Neural cell (in vitro differentiated cells): ENCODE measurements around the gene RPS3. TPM values are rescaled to one million over a fixed set of nuclear protein-coding genes. Genes with fewer than 3 reads are reported as not detected.

Source experiments
- H2AFZ ChIP-seq: fragments of 200-600, 300-800 bp; sonication (generic), shearing (Covaris generic); 2 replicates; pipeline ENCODE4 v1.6.0; 2014; ENCODE audit warnings: low read depth, mild to moderate bottlenecking, antibody characterized with exemption, low read length, moderate library complexity
- H3F3A ChIP-seq: fragments of 200-600 bp; shearing (Covaris generic); 2 replicates; pipeline ENCODE4 v1.6.1; 2016; ENCODE audit warnings: mild to moderate bottlenecking, moderate library complexity, mixed read lengths, antibody characterized with exemption, low read length; ENCODE audit not compliant: insufficient read depth, poor library complexity, severe bottlenecking
- H3K27ac ChIP-seq: fragments of 200-600, 300-800 bp; sonication (generic), shearing (Covaris generic); 2 replicates; pipeline ENCODE4 v1.5.1; 2014; ENCODE audit warnings: mild to moderate bottlenecking, low read length, moderate library complexity
- H3K27me3 ChIP-seq: fragments of 300-800, 200-600 bp; sonication (generic), shearing (Covaris generic); 2 replicates; pipeline ENCODE4 v1.6.0; 2014; ENCODE audit warnings: mild to moderate bottlenecking, low read depth, low read length, moderate library complexity; ENCODE audit not compliant: insufficient read depth
- H3K36me3 ChIP-seq: fragments of 300-800, 200-600 bp; sonication (generic), shearing (Covaris generic); 2 replicates; pipeline ENCODE4 v1.5.1; 2014; ENCODE audit warnings: mild to moderate bottlenecking, antibody characterized with exemption, low read length, moderate library complexity; ENCODE audit not compliant: insufficient read depth
- H3K4me2 ChIP-seq: fragments of 300-800, 200-600 bp; sonication (generic), shearing (Covaris generic); 2 replicates; pipeline ENCODE4 v1.6.0; 2014; ENCODE audit warnings: mild to moderate bottlenecking, low read length
- H3K4me3 ChIP-seq: fragments of 300-800, 200-600 bp; sonication (generic), shearing (Covaris generic); 2 replicates; pipeline ENCODE4 v1.5.1; 2014; ENCODE audit warnings: mild to moderate bottlenecking, low read length, moderate library complexity
- H3K79me2 ChIP-seq: fragments of 200-600 bp; shearing (Covaris generic); replicated peaks from 2 replicates; pipeline ENCODE4 v1.6.0; 2014; ENCODE audit warnings: mild to moderate bottlenecking, low read length, moderate library complexity; ENCODE audit not compliant: insufficient read depth
- H3K9ac ChIP-seq: fragments of 300-800, 200-600 bp; sonication (generic), shearing (Covaris generic); 2 replicates; pipeline ENCODE4 v1.6.1; 2016; ENCODE audit warnings: mild to moderate bottlenecking, low read length, mixed read lengths
- H3K9me2 ChIP-seq: fragments of 200-600 bp; shearing (Covaris generic); 2 replicates; pipeline ENCODE4 v1.6.1; 2016; ENCODE audit warnings: mild to moderate bottlenecking, low read length, mixed read lengths; ENCODE audit not compliant: insufficient read depth
- H3K9me3 ChIP-seq: fragments of 200-600, 300-800 bp; sonication (generic), shearing (Covaris generic); 2 replicates; pipeline ENCODE4 v1.6.1; 2016; ENCODE audit warnings: mild to moderate bottlenecking, mixed run types, low read length, moderate library complexity, mixed read lengths
- H4K20me1 ChIP-seq: fragments of 200-600 bp; shearing (Covaris generic); 2 replicates; pipeline ENCODE4 v1.6.1; 2016; ENCODE audit warnings: mild to moderate bottlenecking, mixed run types; ENCODE audit not compliant: insufficient read depth
- EP300 ChIP-seq: fragments of 450-650 bp; conservative IDR thresholded peaks from 2 replicates; pipeline ENCODE4 v1.6.1; 2014; ENCODE audit warnings: antibody characterized with exemption, mild to moderate bottlenecking, moderate library complexity; ENCODE audit not compliant: poor library complexity, severe bottlenecking
- EZH2 ChIP-seq: fragments of 200-600, 300-800 bp; shearing (Covaris generic), sonication (generic); IDR thresholded peaks from 2 replicates; pipeline ENCODE4 v1.6.1; 2014; ENCODE audit warnings: antibody characterized with exemption, low read length, borderline replicate concordance, mild to moderate bottlenecking; ENCODE audit not compliant: insufficient read depth, poor library complexity, severe bottlenecking
- MXI1 ChIP-seq: fragments of 450-650 bp; conservative IDR thresholded peaks from 2 replicates; pipeline ENCODE4 v1.6.1; 2014; ENCODE audit warnings: antibody characterized with exemption, mild to moderate bottlenecking; ENCODE audit not compliant: poor library complexity, severe bottlenecking
- POLR2AphosphoS5 ChIP-seq: IDR thresholded peaks from 2 replicates; pipeline ENCODE4 v1.6.1; 2012
- RAD21 ChIP-seq: fragments of 450-650 bp; conservative IDR thresholded peaks from 2 replicates; pipeline ENCODE4 v1.6.1; 2014; ENCODE audit warnings: antibody characterized with exemption, mild to moderate bottlenecking, moderate library complexity
- REST ChIP-seq: IDR thresholded peaks from 2 replicates; pipeline ENCODE4 v1.6.1; 2012; ENCODE audit warnings: borderline replicate concordance
- SMC3 ChIP-seq: fragments of 450-650 bp; conservative IDR thresholded peaks from 2 replicates; pipeline ENCODE4 v1.6.1; 2014; ENCODE audit warnings: antibody characterized with exemption, mild to moderate bottlenecking, moderate library complexity; ENCODE audit not compliant: poor library complexity
- TAF1 ChIP-seq: IDR thresholded peaks from 2 replicates; pipeline ENCODE4 v1.6.1; 2012; ENCODE audit warnings: low read depth
- polyA plus RNA-seq: library from polyadenylated mRNA; depleted of rRNA; stranded (reverse); fragments of >200 nt; gene quantifications from 2 replicates; pipeline ENCODE4 v1.2.3, GENCODE V29; 2014
- TF ChIP-seq, protein P1 (sequence below): fragments of 450-650 bp; IDR thresholded peaks from 2 replicates; pipeline ENCODE4 v1.5.1; 2014; ENCODE audit warnings: antibody characterized with exemption, mild to moderate bottlenecking, moderate library complexity; ENCODE audit not compliant: poor library complexity, severe bottlenecking

The RPS3 gene
- polyA plus RNA-seq, 1 donor from 2014 or later, result 1,440 TPM

- Histone ChIP-seq H3K9ac (peak overlapping the region; percentile 76), H3K4me3 (peak overlapping the region; percentile 85), H3K9me2 (no peaks in the 10 kb centered on the region), H3F3A (no peaks in the 10 kb centered on the region), H2AFZ (peak overlapping the region; percentile 80), H3K79me2 (no peaks in the 10 kb centered on the region), H3K9me3 (no peaks in the 10 kb centered on the region), H3K4me2 (no peak overlapping the region), H4K20me1 (no peaks in the 10 kb centered on the region), H3K27me3 (peaks cover 10% of the 10 kb centered on the region), H3K36me3 (no peaks in the 10 kb centered on the region), H3K27ac (peak overlapping the region; percentile 53)
- TF ChIP-seq TAF1 (no peak), EP300 (no peak), POLR2AphosphoS5 (no peak), RAD21 (no peak), MXI1 (no peak), REST (no peak), SMC3 (no peak), EZH2 (no peak)
- TF ChIP-seq, protein P1, sequence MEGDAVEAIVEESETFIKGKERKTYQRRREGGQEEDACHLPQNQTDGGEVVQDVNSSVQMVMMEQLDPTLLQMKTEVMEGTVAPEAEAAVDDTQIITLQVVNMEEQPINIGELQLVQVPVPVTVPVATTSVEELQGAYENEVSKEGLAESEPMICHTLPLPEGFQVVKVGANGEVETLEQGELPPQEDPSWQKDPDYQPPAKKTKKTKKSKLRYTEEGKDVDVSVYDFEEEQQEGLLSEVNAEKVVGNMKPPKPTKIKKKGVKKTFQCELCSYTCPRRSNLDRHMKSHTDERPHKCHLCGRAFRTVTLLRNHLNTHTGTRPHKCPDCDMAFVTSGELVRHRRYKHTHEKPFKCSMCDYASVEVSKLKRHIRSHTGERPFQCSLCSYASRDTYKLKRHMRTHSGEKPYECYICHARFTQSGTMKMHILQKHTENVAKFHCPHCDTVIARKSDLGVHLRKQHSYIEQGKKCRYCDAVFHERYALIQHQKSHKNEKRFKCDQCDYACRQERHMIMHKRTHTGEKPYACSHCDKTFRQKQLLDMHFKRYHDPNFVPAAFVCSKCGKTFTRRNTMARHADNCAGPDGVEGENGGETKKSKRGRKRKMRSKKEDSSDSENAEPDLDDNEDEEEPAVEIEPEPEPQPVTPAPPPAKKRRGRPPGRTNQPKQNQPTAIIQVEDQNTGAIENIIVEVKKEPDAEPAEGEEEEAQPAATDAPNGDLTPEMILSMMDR, result no peak
Measured at GRCh38 chr11:75352588-75353206, 46.6 kb upstream of the RPS3 start.

DNA sequence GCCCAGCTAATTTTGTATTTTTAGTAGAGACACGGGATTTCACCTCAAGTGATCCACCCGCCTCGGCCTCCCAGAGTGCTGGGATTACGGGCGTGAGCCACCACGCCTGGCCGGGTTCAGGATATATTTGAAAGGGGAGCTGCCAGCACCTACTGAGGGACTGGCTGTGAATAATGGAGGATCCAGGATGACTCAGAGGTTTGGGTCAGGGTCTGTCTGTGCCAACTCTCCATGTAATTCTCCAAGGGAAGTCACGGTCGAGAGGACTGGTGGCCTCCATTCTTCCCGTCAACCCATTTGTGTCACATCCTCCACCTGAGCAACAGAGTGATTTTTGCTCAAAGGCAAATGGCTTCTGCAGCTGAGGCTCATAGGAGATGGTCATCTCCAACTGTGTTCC lies 44.3 kb upstream of the RPS3 start:
- Histone ChIP-seq H3K4me2 (no peak overlapping the region), H3K27me3 (peaks cover 10% of the 10 kb centered on the region), H3F3A (no peaks in the 10 kb centered on the region), H3K36me3 (no peaks in the 10 kb centered on the region), H3K79me2 (no peaks in the 10 kb centered on the region), H3K9me3 (no peaks in the 10 kb centered on the region), H3K9ac (no peak overlapping the region), H2AFZ (no peak overlapping the region), H3K27ac (no peak overlapping the region), H3K9me2 (no peaks in the 10 kb centered on the region), H3K4me3 (no peak overlapping the region), H4K20me1 (no peaks in the 10 kb centered on the region)
- TF ChIP-seq, protein P1, result no peak
- TF ChIP-seq EP300, result no peak
- TF ChIP-seq REST, result no peak
- no peak for TF ChIP-seq RAD21
- TF ChIP-seq EZH2, result no peak
- TF ChIP-seq MXI1, result no peak
- no peak for TF ChIP-seq TAF1
- no peak for TF ChIP-seq SMC3
- no peak for TF ChIP-seq POLR2AphosphoS5
